Stomach (tissue), 4 donors: Measurements from ENCODE around the gene MSN.

Experiments
- POLR2AphosphoS5 ChIP-seq, 3 donors: sonication (generic); formaldehyde crosslinking; IDR thresholded peaks; one replicate each; pipeline ENCODE4 v1.6.1; 2016; ENCODE audit warnings: antibody characterized with exemption in 3 of 3
- TF ChIP-seq, protein P1 (sequence below), 7 experiments: fragments of 450-650 bp in 4 of 7; fragments of 200-600 bp in 3 of 7; sonication (generic) in 3 of 7; IDR thresholded peaks; one replicate each; pipeline ENCODE4 v1.5.1; 2016 to 2019; ENCODE audit warnings: antibody characterized with exemption in 7 of 7, control low read depth in 2 of 7, mild to moderate bottlenecking in 1 of 7

DNA sequence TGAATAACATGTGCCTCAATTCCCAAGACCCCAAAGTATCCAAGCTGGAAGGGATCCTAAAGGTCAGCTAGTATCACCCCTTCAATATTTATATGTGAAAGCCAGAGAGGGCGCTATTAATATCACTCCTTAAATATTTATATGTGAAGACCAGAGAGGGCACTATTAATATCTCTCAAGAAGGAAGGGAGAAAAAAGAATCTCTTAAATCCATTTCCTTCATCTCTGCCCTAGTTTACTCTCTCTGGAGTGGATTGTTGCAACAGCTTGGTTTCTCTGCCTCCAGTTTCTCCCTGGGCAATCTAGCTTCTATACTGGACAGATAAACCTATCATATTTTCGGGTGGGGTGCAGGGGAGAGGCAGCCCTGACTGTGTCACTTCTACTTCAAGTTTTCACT, 31.6 kb upstream of the MSN start:
- TF ChIP-seq, protein P1, sequence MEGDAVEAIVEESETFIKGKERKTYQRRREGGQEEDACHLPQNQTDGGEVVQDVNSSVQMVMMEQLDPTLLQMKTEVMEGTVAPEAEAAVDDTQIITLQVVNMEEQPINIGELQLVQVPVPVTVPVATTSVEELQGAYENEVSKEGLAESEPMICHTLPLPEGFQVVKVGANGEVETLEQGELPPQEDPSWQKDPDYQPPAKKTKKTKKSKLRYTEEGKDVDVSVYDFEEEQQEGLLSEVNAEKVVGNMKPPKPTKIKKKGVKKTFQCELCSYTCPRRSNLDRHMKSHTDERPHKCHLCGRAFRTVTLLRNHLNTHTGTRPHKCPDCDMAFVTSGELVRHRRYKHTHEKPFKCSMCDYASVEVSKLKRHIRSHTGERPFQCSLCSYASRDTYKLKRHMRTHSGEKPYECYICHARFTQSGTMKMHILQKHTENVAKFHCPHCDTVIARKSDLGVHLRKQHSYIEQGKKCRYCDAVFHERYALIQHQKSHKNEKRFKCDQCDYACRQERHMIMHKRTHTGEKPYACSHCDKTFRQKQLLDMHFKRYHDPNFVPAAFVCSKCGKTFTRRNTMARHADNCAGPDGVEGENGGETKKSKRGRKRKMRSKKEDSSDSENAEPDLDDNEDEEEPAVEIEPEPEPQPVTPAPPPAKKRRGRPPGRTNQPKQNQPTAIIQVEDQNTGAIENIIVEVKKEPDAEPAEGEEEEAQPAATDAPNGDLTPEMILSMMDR (IDR thresholded peaks at IDR 0.05) = no peak
- no peak for TF ChIP-seq POLR2AphosphoS5 (IDR thresholded peaks at IDR 0.05)
